Activated CD4-positive, alpha-beta T cell treated with anti-CD3 and anti-CD28 coated beads for 1 hour (primary cell): ENCODE results near the gene DSTYK.
"Not testable (repeated sequence)": the region's sequence is repeated elsewhere in the genome, so short reads cannot be mapped to it uniquely, and the experiment has no call there.

Experiments used
- DNase-seq: peaks from one replicate; pipeline ENCODE4 v3.0.0-alpha.2; 2020

Gene DSTYK

DNA sequence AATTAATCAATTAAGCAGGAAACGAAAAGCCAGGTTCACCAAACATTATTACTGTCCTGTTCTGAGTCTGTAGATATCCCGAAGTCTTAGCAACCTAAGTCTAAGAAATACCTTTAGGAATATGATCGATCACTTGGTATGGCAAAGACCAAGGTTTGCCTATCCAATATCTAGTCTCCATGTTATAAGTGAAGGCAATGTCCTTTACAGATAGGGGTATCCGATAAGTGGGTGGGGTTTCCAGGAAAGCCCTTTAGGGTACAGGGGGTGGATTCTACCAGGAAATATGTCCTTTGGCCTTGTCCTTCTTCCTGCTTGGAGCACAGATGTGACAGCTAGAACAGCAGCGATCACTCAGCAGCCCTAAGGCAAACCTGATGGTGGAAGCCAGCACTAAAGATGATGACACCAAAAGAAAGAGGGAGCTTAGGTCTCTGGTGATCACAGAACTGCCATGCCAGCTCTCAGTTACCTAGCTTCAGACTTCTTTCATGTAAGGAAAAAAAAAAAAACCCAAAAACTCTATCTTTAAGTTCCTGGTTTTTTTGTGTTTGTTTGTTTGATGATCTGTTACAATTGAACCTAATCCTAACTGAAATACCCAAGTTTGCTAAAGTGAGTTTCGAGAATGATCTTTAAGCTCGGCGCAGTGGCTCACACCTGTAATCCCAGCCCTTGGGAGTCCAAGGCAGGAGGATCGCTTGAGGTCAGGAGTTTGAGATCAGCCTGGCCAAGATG lies 40.8 kb downstream of the DSTYK start:
- DNase-seq = no peak

- no peak for DNase-seq
Measured at GRCh38 chr1:205169248-205169647, 42.3 kb downstream of the DSTYK start.

DNA sequence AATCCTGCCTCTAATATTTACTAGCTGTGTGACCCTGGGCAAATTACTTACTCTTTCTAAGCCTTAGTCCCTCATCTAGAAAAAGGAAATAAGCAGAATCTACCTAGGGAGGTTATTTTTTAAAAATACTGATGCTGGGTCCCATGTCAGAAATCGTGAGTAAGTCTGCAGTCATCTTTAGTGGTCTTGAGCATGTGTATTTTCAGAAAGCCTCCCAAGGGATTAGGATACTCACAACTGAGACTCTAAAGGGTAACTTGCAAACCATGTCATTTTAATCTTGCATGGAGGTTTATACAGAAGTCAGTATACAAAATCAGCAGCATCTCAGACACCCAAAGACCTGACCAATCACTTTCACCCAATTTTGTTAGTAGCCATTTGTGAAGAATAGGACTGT lies 43.2 kb downstream of the DSTYK start:
- DNase-seq = no peak

DNA sequence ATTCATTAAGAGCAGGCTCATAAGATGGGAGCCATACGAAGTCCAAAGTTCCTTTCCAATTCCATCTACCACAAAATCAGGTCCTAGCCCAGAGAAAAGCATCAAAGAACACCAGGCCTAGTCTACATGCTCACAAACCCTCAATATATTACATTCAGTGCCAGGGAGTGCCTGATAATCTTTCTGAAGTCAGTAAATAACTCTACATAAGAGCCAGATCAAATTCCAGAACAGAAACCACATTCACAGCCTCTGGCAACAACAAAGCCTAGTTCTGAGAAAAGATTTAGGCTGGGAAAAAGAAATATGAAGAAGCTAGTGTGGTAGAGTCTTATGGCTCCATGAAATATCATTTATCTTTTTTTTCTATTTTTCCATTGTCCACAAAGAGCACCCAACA lies 49.2 kb downstream of the DSTYK start:
- no peak for DNase-seq

- DNase-seq = no peak
Measured at GRCh38 chr1:205161076-205161475, 50.4 kb downstream of the DSTYK start.

GRCh38 chr1:205158048-205158616 lies 53.4 kb downstream of the DSTYK start:
- DNase-seq = no peak

DNA sequence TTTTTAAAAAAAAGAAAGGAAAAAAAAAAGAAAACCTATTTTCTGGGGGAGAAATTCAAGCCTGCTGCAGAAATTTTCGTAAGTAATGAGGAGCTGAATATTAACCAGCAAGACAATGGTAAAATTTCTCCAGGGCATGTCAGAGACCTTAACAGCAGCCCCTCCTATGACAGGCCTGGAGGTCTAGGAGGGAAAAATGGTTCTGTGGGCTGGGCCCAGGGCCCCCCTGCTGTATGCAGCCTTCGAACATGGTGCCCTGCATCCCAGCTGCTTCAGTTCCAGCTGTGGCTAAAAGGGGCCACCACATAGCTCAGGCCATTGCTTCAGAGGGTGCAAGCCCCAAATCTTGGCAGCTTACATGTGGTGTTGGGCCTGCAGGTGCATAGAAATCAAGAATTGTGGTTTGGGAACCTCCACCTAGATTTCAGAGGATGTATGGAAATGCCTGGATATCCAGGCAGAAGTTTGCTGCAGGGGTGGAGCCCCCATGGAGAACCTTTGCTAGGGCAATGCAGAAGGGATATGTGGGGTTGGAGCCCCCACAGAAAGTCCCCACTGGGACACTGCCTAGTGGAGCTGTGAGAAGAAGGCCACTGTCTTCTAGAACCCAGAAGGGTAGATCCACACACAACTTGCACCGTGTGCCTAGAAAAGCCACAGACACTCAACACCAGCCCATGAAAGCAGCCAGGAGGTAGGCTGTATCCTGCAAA lies 55.7 kb downstream of the DSTYK start:
- not testable (repeated sequence) for DNase-seq

DNA sequence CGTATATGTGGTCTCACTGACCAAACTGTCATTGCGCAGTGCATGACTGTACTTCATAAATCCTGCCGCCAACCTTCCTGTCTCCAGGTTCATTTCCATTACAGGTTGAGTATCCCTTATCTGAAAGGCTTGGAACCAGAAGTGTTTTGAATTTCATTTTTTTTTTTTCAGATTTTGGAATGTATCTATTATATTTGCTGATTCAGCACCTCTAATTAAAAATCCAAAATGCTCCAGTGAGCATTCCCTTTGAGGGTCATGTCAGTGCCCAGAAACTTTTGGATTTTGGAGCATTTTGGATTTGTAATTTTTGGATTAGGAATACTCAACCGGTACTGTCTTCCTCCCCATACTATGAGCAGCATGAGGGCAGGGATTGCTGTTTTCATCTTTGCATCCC lies 59.0 kb downstream of the DSTYK start:
- DNase-seq = no peak

- DNase-seq = no peak
Measured at GRCh38 chr1:205150651-205151428, 60.7 kb downstream of the DSTYK start.

DNA sequence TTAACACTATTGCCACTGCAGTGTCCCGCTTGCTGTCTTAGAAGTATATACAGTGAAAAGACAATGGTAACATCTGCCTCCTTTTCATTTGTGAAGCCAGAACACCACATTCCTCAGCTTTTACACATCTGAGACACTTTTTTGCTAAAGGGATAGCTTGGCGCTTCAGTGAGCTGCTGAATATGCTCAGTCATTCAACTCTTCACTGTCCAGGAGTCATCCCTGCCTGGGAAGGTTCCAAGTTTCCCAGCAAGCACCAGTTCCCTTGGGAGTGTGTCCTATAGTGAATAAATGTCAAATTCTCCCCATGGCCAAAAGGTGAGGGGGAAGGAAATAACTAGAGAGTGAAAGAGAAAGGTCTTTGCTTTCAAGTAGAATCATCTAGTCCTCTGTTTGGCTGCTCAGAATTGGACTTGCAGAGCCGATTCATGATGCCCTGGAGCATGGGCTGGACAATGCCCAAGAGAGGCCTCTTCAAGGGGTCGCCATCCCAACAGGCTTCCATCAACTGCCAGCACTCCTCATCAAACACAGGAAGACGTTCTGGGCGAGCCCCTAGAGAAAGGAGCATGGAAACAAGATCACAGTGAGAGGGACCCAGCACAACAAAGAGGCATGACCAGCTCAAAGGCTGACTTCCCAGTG lies 64.2 kb downstream of the DSTYK start:
- no peak for DNase-seq

DNA sequence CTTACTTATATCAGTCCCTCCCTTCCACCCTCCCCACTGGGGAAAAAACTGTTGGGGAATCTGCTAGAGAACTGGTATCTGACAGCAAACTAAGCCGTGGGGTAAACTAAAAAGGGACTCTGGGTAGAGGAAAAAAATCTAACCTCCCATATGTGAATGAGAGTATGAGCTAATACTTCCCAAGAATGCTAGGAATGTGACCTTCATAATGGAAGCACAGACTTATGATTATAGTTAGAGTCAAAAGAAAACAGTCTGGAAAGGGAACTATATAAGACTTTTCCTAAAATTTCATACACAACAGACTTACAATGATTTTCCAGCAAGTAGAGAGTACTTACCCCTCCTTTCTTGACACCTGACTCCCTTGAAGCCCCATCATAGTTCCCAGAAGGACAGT lies 66.8 kb downstream of the DSTYK start:
- DNase-seq = no peak

GRCh38 chr1:205144046-205144720 lies 67.3 kb downstream of the DSTYK start:
- no peak for DNase-seq

- no peak for DNase-seq
Measured at GRCh38 chr1:205142102-205142469, 69.4 kb downstream of the DSTYK start.

GRCh38 chr1:205141236-205142101 lies 70.0 kb downstream of the DSTYK start:
- peak; percentile 48 for DNase-seq

DNA sequence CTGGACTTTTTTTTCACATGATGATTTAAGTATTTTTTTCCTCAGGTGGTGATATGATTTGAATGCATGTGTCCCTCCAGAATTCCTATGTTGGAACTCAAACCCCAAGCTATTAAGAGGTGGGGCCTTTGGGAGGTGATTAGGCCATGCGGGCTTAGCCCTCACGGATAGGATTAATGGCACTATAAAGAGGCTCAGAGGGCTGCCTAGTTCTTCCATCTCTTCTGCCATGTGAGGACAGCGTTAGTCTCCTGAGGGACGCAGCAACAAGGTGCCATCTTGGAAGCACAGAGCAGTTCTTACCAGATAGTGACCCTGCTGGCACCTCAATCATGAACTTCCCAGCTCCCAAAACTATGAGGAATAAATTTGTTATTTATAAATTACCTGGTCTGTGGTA lies 71.4 kb downstream of the DSTYK start:
- no peak for DNase-seq

DNA sequence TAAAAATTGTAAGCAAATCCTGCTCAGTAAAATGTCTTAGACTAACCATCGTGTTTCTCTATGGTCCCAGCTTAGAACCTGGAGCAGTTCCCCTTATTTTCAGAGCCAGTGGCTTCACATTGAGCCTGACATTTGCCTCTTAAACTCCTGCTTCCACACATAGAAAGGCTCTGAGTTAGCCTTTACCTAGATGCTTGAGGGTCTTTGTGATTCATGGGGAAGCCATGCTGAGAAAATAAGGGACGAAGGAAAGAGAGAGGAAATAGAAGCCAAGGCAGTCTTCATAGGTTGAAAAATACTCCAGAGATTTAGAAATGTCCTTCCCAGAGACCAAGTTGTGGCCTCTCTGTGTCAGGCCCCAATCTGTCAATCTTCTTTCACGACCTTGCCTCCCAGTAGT lies 73.6 kb downstream of the DSTYK start:
- no peak for DNase-seq

DNA sequence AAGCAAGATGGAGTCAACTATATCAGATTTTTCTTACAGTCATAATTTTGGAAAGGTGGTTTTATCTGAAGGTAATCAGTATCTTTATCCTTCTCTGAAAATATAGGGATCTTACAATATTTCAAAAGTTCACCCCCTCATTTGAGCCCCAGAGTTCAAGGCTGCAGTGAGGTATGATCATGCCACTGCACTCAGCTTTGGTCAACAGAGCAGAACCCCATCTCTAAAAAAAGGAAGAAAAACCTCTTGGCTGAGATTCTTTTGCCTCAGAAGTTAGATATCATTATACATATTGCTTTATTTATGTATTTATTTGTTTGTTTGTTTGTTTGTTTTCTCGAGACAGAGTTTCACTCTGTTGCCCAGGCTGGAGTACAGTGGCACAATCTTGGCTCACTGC lies 78.2 kb downstream of the DSTYK start:
- no peak for DNase-seq

DNA sequence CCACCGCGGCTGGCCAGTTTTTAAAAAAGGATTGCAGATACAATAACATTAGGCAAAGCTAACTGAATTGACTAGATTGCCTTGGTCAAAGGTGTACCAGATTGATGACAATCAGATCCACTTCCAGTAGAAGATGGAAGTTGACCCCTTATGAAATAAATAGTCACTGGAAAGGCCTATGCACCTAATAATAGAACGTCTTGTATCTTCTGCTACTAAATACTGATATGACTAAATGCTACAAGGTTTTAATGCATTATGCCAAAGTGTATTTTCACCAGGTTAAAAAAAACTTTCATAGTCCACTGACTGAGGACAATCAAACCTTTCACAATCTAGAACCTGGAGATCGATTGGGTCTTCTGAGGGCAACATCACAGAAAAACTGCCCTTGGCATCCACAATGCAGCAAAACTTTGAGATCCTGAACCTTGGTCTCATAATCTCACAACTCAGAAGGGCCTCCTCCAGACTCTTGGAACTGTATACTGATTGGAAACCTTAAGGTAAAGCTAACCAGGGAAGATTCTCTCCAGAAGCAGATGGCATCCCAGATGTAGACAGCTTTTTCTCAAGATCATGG lies 82.0 kb downstream of the DSTYK start:
- DNase-seq = no peak

DNA sequence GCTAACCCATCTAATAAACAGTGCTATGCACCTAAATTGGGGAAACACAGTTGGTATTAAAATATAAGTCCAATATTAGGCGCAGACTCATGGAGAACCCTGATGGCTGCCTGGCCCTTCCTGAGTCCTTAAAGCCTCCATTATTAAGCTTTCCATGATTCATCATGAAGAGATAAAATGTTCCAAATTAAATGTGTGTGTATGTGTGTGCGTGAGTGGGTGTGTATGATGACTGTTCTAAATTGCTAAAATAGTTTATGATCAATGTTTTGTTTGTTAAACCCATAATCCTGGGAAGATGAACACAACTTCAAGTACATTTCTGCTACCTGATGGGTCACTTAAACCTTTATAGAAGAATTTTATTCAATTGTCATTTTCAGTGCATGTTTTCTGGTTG lies 83.5 kb downstream of the DSTYK start:
- DNase-seq = no peak

- no peak for DNase-seq
Measured at GRCh38 chr1:205127646-205128045, 83.9 kb downstream of the DSTYK start.

DNA sequence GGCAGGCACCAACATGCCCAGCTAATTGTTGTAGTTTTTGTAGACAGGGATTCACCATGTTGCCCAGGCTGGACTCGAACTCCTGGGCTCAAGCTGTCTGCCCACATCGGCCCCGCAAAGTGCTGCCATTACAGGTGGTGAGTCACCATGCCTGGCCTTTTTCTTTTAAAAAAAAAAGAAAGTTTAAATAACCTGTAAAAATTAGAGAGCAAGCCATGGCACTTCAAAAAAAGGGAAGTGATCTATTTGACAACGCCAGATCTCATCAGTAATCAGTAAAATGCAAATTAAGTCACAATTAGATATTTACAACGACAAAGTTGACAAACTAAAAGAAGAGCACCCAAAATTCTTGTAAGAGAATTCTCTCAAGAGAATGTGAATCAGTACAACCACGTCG lies 86.8 kb downstream of the DSTYK start:
- DNase-seq = no peak
